AG04449 (cell line): ENCODE results near the gene ARHGEF33.
"Not testable (repeated sequence)": the region's sequence is repeated elsewhere in the genome, so short reads cannot be mapped to it uniquely, and the experiment has no call there.

Experiments used
- CTCF ChIA-PET: fragments of 350-600 bp; formaldehyde crosslinking; extraction: SDS; loops from one replicate; lab custom pipeline; 2021; ENCODE audit warnings: antibody characterized with exemption; lab: Yijun Ruan, JAX
- POLR2A ChIA-PET: fragments of 400-600, 350-600 bp; formaldehyde crosslinking; extraction: SDS; loops from one replicate; lab custom pipeline; 2020; ENCODE audit warnings: antibody characterized with exemption, inconsistent platforms; lab: Yijun Ruan, JAX
- DNase-seq: peaks from one replicate; pipeline ENCODE4 v3.0.0-alpha.2; 2010; ENCODE audit warnings: low read depth, low spot score
- H3K4me3 ChIP-seq: 2 replicates; pipeline ENCODE4 v1.5.1; 2011; ENCODE audit warnings: low read depth, mild to moderate bottlenecking, control low read depth, low read length
- CTCF ChIP-seq: IDR thresholded peaks from one replicate; pipeline ENCODE4 v1.5.1; 2011; ENCODE audit warnings: mild to moderate bottlenecking, moderate library complexity, low read length, control low read depth, inconsistent platforms; ENCODE audit not compliant: insufficient read depth; ENCODE audit errors: missing control alignments

ARHGEF33 gene

GRCh38 chr2:38934742-38935141, 45.1 kb downstream of the ARHGEF33 start:
- no peak for TF ChIP-seq CTCF
- ChIA-PET POLR2A (no interaction called here), CTCF (interaction anchor here (2.5 kb wide), 1 partner anchor 12 kb away, joined by 23 read pairs; no protein-coding TSS in a partner anchor)
- no peak for DNase-seq
- no peak overlapping the region for H3K4me3 ChIP-seq

DNA sequence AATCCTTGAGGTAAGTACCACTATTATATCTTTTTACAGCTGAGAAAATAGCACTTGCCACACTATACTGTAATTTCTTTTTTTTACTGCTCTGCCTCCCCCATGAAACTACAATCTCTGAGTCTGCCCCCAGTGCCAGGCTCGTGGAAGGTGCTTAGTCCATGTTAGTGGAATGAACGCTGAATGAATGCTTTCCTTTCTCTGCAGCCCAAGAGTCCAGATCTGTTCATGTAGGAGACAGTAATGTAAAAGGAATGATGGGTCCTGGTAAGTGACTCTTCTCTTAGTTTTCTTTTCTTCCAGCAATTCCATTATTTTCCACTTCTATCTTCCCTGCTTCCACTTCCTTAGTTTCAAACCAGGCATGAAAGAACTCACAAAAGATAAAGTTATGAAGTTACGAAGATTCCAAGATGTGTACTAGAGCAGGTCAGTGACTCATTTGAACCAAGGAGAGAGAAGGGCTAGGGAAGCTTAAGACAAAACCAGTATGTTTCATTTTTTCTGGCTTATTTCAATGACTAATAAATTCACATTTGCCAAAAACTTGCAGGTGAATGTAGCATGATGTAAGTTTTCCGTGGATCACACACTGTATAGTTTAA, 46.0 kb downstream of the ARHGEF33 start:
- no peak for TF ChIP-seq CTCF
- DNase-seq = peak; percentile 17
- CTCF ChIA-PET = interaction anchor here (1.1 to 2.5 kb wide), 3 partner anchors 11 to 294 kb away, joined by 3 to 23 read pairs (median 3); no protein-coding TSS in a partner anchor
- no peak overlapping the region for H3K4me3 ChIP-seq
- POLR2A ChIA-PET = no interaction called here

DNA sequence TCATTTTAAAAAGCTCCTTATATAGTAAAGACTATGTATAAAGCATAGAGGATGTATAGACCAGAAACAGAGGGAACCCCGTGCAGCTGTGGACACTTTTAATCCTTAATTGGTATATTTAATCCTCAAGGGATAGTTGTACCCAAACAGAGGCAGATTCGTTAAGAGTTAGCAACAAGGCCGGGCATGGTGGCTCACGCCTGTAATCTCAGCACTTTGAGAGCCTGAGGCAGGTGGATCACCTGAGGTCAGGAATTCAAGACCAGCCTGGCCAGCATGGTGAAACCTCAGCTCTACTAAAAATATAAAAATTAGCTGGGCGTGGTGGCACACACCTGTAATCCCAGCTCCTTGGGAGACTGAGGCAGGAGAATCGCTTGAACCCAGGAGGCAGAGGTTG, 46.8 kb downstream of the ARHGEF33 start:
- DNase-seq, H3K4me3 ChIP-seq, POLR2A ChIA-PET: not testable (repeated sequence)
- CTCF ChIA-PET = interaction anchor here (1.1 to 2.5 kb wide), 3 partner anchors 10 to 293 kb away, joined by 3 to 23 read pairs (median 3); no protein-coding TSS in a partner anchor

- no peak for DNase-seq
- POLR2A ChIA-PET = no interaction called here
- TF ChIP-seq CTCF = no peak
- H3K4me3 ChIP-seq = no peak overlapping the region
- CTCF ChIA-PET = no interaction called here
Observed at GRCh38 chr2:38937548-38937947, 47.9 kb downstream of the ARHGEF33 start.

DNA sequence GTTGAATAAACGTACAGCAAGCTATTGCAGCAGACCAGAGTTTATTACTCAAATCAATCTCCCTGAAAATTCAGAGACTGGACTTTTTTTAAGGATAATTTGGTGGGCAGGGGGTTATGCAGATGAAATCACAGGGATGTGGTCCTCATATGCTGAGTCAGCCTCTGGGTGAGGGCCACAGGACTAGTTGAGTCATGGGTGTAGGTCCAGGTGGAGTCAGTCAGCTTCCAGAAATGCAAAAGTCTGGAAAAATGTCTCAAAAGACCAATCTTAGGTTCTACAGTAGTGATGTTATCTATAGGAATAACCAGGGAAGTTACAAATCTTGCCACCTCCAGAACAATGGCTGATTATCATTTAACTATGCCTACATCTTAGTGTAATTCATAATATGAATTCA, 51.1 kb downstream of the ARHGEF33 start:
- TF ChIP-seq CTCF = no peak
- ChIA-PET POLR2A (no interaction called here), CTCF (interaction anchor here (1.2 kb wide), 1 partner anchor 9 kb away, joined by 3 read pairs; no protein-coding TSS in a partner anchor)
- no peak for DNase-seq
- no peak overlapping the region for H3K4me3 ChIP-seq

DNA sequence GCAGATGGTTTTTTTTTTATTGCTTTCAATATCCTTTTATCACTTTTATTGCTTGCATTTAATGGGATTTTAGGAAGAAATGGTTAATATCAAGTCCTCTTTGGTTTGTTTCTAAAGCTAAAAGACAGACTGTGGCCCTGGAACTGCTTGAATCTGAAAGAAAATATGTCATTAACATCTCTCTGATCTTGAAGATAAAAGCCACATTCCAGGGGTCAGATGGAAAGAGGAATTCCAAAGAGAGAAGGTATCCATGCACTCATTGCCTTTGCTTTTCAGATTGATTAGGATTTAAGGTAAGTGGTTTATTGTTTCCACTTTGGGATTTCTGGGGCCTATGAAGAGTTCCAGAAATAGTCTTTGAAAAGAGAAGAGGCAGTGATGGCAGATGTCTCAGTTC, 54.1 kb downstream of the ARHGEF33 start:
- CTCF ChIA-PET = interaction anchor here (1.0 kb wide), 1 partner anchor 17 kb away, joined by 3 read pairs; no protein-coding TSS in a partner anchor
- TF ChIP-seq CTCF = no peak
- DNase-seq = no peak
- no peak overlapping the region for H3K4me3 ChIP-seq
- POLR2A ChIA-PET = no interaction called here
